ENCODE data around the gene FGD3.
"Not testable (repeated sequence)": the region's sequence is repeated elsewhere in the genome, so short reads cannot be mapped to it uniquely, and the experiment has no call there.

Gene FGD3

GRCh38 chr9:93011114-93011513, 63.8 kb downstream of the FGD3 start:
- TF ChIP-seq CTCF (conservative IDR thresholded peaks at IDR 0.05; ENCODE audit: low read depth) = no peak
- ChIA-PET CTCF (no interaction called here), POLR2A (ENCODE audit: low non-redundant PET) (no interaction called here)
- no peak overlapping the region for H3K27ac ChIP-seq
- no peak for DNase-seq (ENCODE audit: low spot score)

DNA sequence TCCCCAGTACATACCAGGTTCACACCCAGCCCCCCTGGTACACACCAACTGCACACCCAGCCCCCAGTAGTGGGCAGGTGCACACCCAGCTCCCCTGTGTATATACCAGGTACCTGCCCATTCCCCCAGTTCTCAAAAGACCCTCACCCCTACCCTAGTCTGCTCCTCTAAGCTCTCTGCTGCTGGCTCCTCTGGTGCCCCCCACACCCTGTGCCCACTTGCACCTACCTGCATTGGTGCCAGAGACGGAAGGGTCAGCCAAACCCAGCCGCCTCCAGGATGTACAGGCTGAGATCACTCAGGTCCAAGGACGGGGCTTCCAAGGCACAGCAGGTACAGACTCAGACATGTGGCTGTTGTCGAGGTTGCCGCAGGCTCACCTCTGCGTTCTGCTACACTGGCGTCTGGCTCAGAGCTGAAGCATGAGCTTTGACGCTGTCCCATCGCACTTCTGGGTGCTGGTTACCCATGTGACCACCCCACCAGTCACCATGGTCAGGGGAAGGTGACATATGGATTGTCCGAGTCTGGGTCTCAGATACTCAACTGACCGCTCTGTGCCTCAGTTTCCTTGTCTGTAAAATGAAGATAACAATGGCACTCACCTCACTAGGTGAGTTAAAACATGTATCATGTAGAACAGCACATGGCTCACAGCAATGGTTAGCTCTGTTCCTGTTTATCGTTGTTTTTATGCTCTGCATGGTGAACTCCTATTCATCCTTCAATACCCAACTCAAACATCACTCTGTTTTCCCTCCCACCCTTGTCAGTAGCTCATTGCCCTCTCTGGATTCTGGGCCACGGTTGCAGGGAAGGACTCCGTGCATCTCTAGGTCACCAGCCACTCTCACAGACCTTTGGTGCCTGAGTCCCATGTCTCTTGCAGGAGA, 65.9 kb downstream of the FGD3 start:
- ChIA-PET CTCF (interaction anchor here (2.1 kb wide), 1 partner anchor 10 kb away, joined by 7 read pairs; no protein-coding TSS in a partner anchor), POLR2A (ENCODE audit: low non-redundant PET) (no interaction called here)
- no peak for TF ChIP-seq CTCF (conservative IDR thresholded peaks at IDR 0.05; ENCODE audit: low read depth)
- H3K27ac ChIP-seq = no peak overlapping the region
- no peak for DNase-seq (ENCODE audit: low spot score)

- no peak overlapping the region for H3K27ac ChIP-seq
- ChIA-PET POLR2A (ENCODE audit: low non-redundant PET) (no interaction called here), CTCF (interaction anchor here (0.6 to 2.1 kb wide), 2 partner anchors 10 to 238 kb away, joined by 3 to 7 read pairs; no protein-coding TSS in a partner anchor)
- no peak for TF ChIP-seq CTCF (conservative IDR thresholded peaks at IDR 0.05; ENCODE audit: low read depth)
- no peak for DNase-seq (ENCODE audit: low spot score)
Measured at GRCh38 chr9:93013856-93014582, 66.7 kb downstream of the FGD3 start.

DNA sequence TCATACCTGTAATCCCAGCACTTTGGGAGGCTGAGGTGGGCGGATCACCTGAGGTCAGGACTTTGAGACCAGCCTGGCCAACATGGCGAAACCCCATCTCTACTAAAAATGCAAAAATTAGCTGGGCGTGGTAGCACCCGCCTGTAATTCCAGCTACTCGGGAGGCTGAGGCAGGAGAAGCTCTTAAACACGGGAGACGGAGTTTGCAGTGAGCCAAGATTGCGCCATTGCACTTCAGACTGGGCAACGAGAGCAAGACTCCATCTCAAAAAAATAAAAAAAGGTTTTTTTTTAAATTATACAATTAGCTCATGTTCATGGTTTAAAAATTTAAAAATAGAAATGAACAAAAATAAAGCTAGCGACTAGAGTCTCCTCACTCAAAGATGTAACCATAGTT, 67.9 kb downstream of the FGD3 start:
- H3K27ac ChIP-seq; DNase-seq (ENCODE audit: low spot score): not testable (repeated sequence)
- ChIA-PET CTCF (interaction anchor here (0.6 to 1.0 kb wide), 2 partner anchors 12 to 353 kb away, joined by 4 read pairs; no protein-coding TSS in a partner anchor), POLR2A (ENCODE audit: low non-redundant PET) (interaction anchor here (0.6 kb wide), 1 partner anchor 105 kb away, joined by 3 read pairs; no protein-coding TSS in a partner anchor)

DNA sequence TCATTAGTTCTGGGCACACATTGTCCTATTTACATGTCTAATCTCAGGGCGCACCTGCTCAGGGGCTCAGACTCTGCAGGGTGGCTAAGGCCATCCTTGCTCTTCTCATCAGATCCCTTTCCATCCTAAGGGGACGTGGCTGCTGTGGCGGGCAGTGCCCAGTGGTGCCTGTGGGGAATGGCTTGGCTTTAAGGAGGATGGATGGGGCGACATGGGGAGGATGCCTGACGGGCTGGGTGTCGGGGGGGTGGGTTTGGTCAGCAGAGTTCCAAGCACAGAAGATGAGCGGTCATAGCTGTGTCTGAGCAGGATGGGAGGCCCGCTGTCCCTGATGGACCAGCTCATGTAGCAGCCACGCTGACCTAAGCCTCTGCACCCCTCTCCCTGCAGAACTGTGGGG, 70.3 kb downstream of the FGD3 start:
- no peak for TF ChIP-seq CTCF (conservative IDR thresholded peaks at IDR 0.05; ENCODE audit: low read depth)
- H3K27ac ChIP-seq = no peak overlapping the region
- POLR2A ChIA-PET (ENCODE audit: low non-redundant PET) = no interaction called here
- no peak for DNase-seq (ENCODE audit: low spot score)
- CTCF ChIA-PET = interaction anchor here (1.3 kb wide), 1 partner anchor 14 kb away, joined by 5 read pairs; no protein-coding TSS in a partner anchor

DNA sequence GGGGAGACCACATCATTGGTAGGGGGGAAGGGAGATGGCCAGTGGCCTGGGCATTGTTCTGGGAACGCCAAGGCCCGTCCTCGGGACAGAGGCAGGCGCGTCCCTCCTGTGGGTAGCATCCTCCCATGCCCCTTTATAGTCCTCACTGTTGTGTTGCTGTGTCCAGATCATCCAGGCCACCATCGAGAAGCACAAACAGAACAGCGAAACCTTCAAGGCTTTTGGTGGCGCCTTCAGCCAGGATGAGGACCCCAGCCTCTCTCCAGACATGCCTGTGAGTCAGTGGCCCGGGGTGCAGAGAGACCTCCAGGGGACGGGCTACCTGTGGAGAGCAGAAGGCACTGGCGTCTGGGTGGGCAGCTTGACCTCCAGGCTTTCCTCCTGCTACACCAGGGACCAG, 72.8 kb downstream of the FGD3 start:
- ChIA-PET POLR2A (ENCODE audit: low non-redundant PET) (no interaction called here), CTCF (interaction anchor here (1.4 kb wide), 1 partner anchor 16 kb away, joined by 3 read pairs; no protein-coding TSS in a partner anchor)
- DNase-seq (ENCODE audit: low spot score) = no peak
- no peak overlapping the region for H3K27ac ChIP-seq
- TF ChIP-seq CTCF (conservative IDR thresholded peaks at IDR 0.05; ENCODE audit: low read depth) = no peak
